Heart left ventricle (tissue), 13 donors: Measurements from ENCODE around the gene OTOS.

ENCODE experiments used
- POLR2A ChIP-seq, 2 donors: fragments of 450-650 bp; IDR thresholded peaks; one replicate each; pipeline ENCODE4 v1.6.1; 2017; ENCODE audit warnings: antibody characterized with exemption in 2 of 2, mild to moderate bottlenecking in 2 of 2, moderate library complexity in 2 of 2
- TF ChIP-seq, protein P1 (sequence below), 12 donors: fragments of 200-600 bp; sonication (generic) in 4 of 12; IDR thresholded peaks; one replicate each; pipeline versions ENCODE4 v1.5.0 to v1.8.0; 2018 to 2022; ENCODE audit warnings: antibody characterized with exemption in 12 of 12, mild to moderate bottlenecking in 5 of 12
- donor health status: ischemic (EF 13 %, LVEDD 7.1; RV severe dilation, severe dysfunction).
- donor health status: DM: no; HTN: yes; CAD: no.
- donor health status: DM: no; HTN: no; CAD: no.
- donor health status: ischemic (EF 25% LVEDD 6.9; RV normal size, moderate dysfunction).
- donor health status: ischemic (EF 25% LVEDD 5.7; RV mildly dilated, moderate dysfunction).
- donor health status: ischemic (EF 35%, LVEDD 5.7; RV mildly dilated, moderate dysfunction).
- donor health status: nonischemic (EF 11% LVEDD 7.7; RV severe dilation, severe dysfunction).
- donor health status: DM: yes; HTN: yes; CAD: no.
- donor health status: PGD.
- donor health status: ischemic (EF 29% LVEDD 5.4; RV normal size, mild dysfunction).
- donor health status: nonischemic (EF 23%, LVEDD 6.1; RV moderate dilation, normal function).

DNA sequence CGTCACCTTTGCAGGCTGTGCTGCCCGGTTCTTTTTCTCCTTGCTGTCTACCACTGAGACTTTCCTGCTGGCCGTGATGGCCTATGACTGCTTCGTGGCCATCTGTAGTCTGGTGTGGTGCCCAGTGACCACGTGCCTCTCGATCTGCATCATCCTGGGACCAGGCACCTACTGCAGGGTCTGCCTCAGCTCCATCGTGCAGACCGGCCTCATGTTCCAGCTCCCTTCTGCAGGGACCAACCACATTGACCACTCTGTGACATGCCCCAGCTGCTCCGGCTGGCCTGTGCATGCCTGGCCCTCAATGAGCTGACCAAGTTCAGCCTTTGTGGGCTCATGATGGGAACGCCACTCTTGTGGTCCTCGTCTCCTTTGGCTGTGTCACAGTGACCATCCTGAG, 31.1 kb downstream of the OTOS start:
- TF ChIP-seq, protein P1, sequence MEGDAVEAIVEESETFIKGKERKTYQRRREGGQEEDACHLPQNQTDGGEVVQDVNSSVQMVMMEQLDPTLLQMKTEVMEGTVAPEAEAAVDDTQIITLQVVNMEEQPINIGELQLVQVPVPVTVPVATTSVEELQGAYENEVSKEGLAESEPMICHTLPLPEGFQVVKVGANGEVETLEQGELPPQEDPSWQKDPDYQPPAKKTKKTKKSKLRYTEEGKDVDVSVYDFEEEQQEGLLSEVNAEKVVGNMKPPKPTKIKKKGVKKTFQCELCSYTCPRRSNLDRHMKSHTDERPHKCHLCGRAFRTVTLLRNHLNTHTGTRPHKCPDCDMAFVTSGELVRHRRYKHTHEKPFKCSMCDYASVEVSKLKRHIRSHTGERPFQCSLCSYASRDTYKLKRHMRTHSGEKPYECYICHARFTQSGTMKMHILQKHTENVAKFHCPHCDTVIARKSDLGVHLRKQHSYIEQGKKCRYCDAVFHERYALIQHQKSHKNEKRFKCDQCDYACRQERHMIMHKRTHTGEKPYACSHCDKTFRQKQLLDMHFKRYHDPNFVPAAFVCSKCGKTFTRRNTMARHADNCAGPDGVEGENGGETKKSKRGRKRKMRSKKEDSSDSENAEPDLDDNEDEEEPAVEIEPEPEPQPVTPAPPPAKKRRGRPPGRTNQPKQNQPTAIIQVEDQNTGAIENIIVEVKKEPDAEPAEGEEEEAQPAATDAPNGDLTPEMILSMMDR (IDR thresholded peaks at IDR 0.05) = no peak
- no peak for TF ChIP-seq POLR2A (IDR thresholded peaks at IDR 0.05)
